Measurements from ENCODE around the gene ARHGAP27.

Gene ARHGAP27

GRCh38 chr17:45382226-45382625, 50.4 kb downstream of the ARHGAP27 start:
- no peak for TF ChIP-seq POLR2A (IDR thresholded peaks at IDR 0.05; ENCODE audit: low read depth, low read length)
- no peak for DNase-seq (ENCODE audit: insufficient read length, low spot score)
- no peak for FAIRE-seq

GRCh38 chr17:45380991-45381390, 51.7 kb downstream of the ARHGAP27 start:
- no peak for FAIRE-seq

GRCh38 chr17:45380046-45380765, 52.5 kb downstream of the ARHGAP27 start:
- no peak for DNase-seq (ENCODE audit: insufficient read length, low spot score)
- TF ChIP-seq POLR2A (IDR thresholded peaks at IDR 0.05; ENCODE audit: low read depth, low read length), result no peak
- no peak for FAIRE-seq

More at GRCh38 chr17:45380991-45381390, 51.7 kb downstream of the ARHGAP27 start:
- TF ChIP-seq POLR2A (IDR thresholded peaks at IDR 0.05; ENCODE audit: low read depth, low read length), result no peak
- DNase-seq (ENCODE audit: insufficient read length, low spot score), result no peak

- DNase-seq (ENCODE audit: insufficient read length, low spot score) (no peak), FAIRE-seq (no peak)
- TF ChIP-seq POLR2A (IDR thresholded peaks at IDR 0.05; ENCODE audit: low read depth, low read length), result no peak
Observed at GRCh38 chr17:45377401-45377800, 55.3 kb downstream of the ARHGAP27 start.

- no peak for DNase-seq (ENCODE audit: insufficient read length, low spot score)
- TF ChIP-seq POLR2A (IDR thresholded peaks at IDR 0.05; ENCODE audit: low read depth, low read length), result no peak
- FAIRE-seq, result no peak
Observed at GRCh38 chr17:45376171-45377005, 56.3 kb downstream of the ARHGAP27 start.

- no peak for DNase-seq (ENCODE audit: insufficient read length, low spot score)
Observed at GRCh38 chr17:45374501-45374900, 58.2 kb downstream of the ARHGAP27 start.

GRCh38 chr17:45372325-45372869, 60.3 kb downstream of the ARHGAP27 start:
- TF ChIP-seq POLR2A (IDR thresholded peaks at IDR 0.05; ENCODE audit: low read depth, low read length), result 0 out of 2 replicates have a peak, but pooled peaks have one; percentile 12
- no peak for FAIRE-seq
- no peak for DNase-seq (ENCODE audit: insufficient read length, low spot score)

More at GRCh38 chr17:45374501-45374900, 58.2 kb downstream of the ARHGAP27 start:
- no peak for TF ChIP-seq POLR2A (IDR thresholded peaks at IDR 0.05; ENCODE audit: low read depth, low read length)
- no peak for FAIRE-seq

GRCh38 chr17:45371414-45372324, 61.0 kb downstream of the ARHGAP27 start:
- TF ChIP-seq POLR2A (IDR thresholded peaks at IDR 0.05; ENCODE audit: low read depth, low read length), result 0 out of 2 replicates have a peak, but pooled peaks have one; percentile 25

GRCh38 chr17:45370949-45371413, 61.7 kb downstream of the ARHGAP27 start:
- TF ChIP-seq POLR2A (IDR thresholded peaks at IDR 0.05; ENCODE audit: low read depth, low read length), result no peak
- no peak for FAIRE-seq

More at GRCh38 chr17:45371414-45372324, 61.0 kb downstream of the ARHGAP27 start:
- FAIRE-seq (no peak), DNase-seq (ENCODE audit: insufficient read length, low spot score) (peak; percentile 96)

GRCh38 chr17:45369421-45369820, 63.2 kb downstream of the ARHGAP27 start:
- no peak for FAIRE-seq
- TF ChIP-seq POLR2A (IDR thresholded peaks at IDR 0.05; ENCODE audit: low read depth, low read length), result no peak
- DNase-seq (ENCODE audit: insufficient read length, low spot score), result no peak

More at GRCh38 chr17:45370949-45371413, 61.7 kb downstream of the ARHGAP27 start:
- no peak for DNase-seq (ENCODE audit: insufficient read length, low spot score)

- TF ChIP-seq POLR2A (IDR thresholded peaks at IDR 0.05; ENCODE audit: low read depth, low read length), result no peak
- DNase-seq (ENCODE audit: insufficient read length, low spot score) (no peak), FAIRE-seq (no peak)
Observed at GRCh38 chr17:45368651-45369050, 64.0 kb downstream of the ARHGAP27 start.

GRCh38 chr17:45367216-45367615, 65.5 kb downstream of the ARHGAP27 start:
- no peak for TF ChIP-seq POLR2A (IDR thresholded peaks at IDR 0.05; ENCODE audit: low read depth, low read length)
- DNase-seq (ENCODE audit: insufficient read length, low spot score) (no peak), FAIRE-seq (no peak)

- no peak for TF ChIP-seq POLR2A (IDR thresholded peaks at IDR 0.05; ENCODE audit: low read depth, low read length)
- FAIRE-seq, result no peak
Observed at GRCh38 chr17:45366691-45367090, 66.0 kb downstream of the ARHGAP27 start.

More at GRCh38 chr17:45366691-45367090, 66.0 kb downstream of the ARHGAP27 start:
- no peak for DNase-seq (ENCODE audit: insufficient read length, low spot score)
